ENCODE data around the gene SLC22A2.

GRCh38 chr6:160239929-160240690 is 18.5 kb downstream of the SLC22A2 start:
- TF ChIP-seq, protein P1, sequence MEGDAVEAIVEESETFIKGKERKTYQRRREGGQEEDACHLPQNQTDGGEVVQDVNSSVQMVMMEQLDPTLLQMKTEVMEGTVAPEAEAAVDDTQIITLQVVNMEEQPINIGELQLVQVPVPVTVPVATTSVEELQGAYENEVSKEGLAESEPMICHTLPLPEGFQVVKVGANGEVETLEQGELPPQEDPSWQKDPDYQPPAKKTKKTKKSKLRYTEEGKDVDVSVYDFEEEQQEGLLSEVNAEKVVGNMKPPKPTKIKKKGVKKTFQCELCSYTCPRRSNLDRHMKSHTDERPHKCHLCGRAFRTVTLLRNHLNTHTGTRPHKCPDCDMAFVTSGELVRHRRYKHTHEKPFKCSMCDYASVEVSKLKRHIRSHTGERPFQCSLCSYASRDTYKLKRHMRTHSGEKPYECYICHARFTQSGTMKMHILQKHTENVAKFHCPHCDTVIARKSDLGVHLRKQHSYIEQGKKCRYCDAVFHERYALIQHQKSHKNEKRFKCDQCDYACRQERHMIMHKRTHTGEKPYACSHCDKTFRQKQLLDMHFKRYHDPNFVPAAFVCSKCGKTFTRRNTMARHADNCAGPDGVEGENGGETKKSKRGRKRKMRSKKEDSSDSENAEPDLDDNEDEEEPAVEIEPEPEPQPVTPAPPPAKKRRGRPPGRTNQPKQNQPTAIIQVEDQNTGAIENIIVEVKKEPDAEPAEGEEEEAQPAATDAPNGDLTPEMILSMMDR (IDR thresholded peaks at IDR 0.05) = no peak
- no peak for TF ChIP-seq POLR2A (IDR thresholded peaks at IDR 0.05)
